NT2/D1 (cell line): ENCODE data around the gene VSTM1.

ENCODE experiments used
- SUZ12 ChIP-seq: IDR thresholded peaks from 2 replicates; pipeline ENCODE4 v1.6.1; 2011; ENCODE audit not compliant: insufficient read length, insufficient read depth; ENCODE audit errors: extremely low read depth
- YY1 ChIP-seq: IDR thresholded peaks from 2 replicates; pipeline ENCODE4 v1.6.1; 2011; ENCODE audit not compliant: insufficient read length, insufficient read depth

- TF ChIP-seq YY1 (no peak), SUZ12 (no peak)
These were observed 48.7 kb downstream of the VSTM1 start for GRCh38 chr19:54014920-54015560.
